ENCODE results near the gene SPSB1.

Gene SPSB1

DNA sequence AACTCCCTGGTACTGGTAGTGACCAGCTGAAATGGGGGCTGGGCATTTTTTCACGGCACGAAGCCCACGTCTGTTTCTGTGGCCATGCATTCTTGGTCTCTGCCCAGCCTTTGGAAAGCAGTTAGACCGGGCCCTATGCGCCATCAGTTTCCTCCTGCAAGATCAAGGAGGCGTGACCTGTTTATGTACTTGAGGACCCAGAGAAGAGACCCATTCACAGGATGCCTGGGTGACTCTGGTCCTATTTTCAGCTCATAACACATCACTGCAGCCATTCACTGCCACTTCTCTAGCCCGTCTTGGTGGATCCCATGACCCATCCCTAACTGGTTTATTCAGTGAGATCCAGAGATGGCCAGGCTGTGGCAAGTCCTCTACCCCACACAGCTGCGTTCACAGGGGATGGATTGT, 70.4 kb downstream of the SPSB1 start:
- TF ChIP-seq, protein P1, sequence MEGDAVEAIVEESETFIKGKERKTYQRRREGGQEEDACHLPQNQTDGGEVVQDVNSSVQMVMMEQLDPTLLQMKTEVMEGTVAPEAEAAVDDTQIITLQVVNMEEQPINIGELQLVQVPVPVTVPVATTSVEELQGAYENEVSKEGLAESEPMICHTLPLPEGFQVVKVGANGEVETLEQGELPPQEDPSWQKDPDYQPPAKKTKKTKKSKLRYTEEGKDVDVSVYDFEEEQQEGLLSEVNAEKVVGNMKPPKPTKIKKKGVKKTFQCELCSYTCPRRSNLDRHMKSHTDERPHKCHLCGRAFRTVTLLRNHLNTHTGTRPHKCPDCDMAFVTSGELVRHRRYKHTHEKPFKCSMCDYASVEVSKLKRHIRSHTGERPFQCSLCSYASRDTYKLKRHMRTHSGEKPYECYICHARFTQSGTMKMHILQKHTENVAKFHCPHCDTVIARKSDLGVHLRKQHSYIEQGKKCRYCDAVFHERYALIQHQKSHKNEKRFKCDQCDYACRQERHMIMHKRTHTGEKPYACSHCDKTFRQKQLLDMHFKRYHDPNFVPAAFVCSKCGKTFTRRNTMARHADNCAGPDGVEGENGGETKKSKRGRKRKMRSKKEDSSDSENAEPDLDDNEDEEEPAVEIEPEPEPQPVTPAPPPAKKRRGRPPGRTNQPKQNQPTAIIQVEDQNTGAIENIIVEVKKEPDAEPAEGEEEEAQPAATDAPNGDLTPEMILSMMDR (IDR thresholded peaks at IDR 0.05) = no peak

DNA sequence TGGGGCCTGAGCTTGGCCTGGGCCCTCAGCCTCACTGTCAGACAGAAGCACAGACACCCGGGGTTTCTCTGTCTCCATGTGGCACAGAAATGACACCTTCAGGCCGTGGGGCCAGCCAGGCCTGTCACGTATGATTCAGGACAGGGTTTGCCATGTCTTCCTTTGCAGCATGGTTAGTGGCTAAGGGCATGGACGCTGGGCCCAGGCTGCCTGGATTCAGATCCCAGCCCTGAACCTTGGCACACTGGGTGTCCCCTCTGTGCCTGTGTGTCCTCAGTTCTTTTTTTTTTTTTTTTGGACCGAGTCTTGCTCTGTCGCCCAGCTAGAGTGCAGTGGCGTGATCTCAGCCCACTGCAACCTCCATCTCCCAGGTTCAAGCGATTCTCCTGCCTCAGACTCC, 73.6 kb downstream of the SPSB1 start:
- TF ChIP-seq, protein P1 (IDR thresholded peaks at IDR 0.05) = no peak

DNA sequence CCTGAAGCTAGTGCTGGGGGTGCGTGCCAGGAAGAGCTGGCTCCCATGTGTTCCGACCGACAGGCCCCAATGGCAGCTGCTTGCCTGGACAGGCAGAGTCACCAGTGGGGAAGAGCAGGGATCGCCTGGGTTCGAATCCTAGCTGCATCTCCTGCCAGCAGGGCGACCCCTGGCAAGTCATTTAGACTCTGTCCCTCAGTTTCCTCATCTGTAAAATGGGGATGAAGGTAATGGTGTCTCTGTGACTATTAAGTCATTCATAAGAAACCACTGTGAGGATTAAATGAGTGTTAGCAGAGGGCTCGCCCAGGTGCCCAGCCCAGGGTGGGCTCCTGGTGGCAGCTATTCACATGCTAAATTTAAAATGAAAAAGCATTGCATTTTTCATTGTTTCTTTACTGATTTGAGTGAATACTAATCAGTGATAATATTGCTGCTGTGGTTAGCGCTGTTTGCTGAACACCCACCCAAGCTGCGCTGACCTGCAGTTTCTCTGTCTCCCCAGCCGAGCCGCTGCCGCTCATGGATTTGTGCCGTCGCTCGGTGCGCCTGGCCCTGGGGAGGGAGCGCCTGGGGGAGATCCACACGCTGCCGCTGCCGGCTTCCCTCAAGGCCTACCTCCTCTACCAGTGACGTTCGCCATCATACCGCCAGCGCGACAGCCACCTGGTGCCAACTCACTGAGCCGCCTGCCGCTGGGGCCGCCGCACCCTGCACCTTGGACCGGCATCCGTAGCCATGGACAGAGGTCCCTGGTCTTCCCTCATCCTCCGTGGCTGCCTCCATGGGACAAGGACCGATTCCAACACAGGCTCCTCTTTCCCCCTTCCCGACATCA, 74.5 kb downstream of the SPSB1 start:
- TF ChIP-seq, protein P1 (IDR thresholded peaks at IDR 0.05) = no peak

DNA sequence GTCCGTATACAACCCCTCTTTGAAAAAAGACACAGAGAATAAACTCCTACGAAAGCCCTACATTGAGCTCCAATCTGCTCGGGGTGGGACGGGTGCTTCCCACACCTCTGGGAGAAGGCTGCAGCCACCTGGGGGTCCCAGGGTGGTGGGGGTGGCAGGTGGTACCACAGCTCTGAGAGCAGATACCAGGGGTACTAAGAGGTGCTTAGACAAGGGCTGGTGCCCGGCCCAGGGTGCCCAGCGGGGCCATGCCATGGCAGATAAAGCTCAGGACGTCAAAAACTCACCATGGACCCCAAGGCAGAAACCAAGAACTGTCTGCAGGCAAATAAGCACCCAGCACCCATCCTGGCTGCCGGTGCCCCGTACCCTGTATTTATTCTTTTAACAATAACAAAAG, 75.1 kb downstream of the SPSB1 start:
- TF ChIP-seq, protein P1 (IDR thresholded peaks at IDR 0.05) = no peak

DNA sequence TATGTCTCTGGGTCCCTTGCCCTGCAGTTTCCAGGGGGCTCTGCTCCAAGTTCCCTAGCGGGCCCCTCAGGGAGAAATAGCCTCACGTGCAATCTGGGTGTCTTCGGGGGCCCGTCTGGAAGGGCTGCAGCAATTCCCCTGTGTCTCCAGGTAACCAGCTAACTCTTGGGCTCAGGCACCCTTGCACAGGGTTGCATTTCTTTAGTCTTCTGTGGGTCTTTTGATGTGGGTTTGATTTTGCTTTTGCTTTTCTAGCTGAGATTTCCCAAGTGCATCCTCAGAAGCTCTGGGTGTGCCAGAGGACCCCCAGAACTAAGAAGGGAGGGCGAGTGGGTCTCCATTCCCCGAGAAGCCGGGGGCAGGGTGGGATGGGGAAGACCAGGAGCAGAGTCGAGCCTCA, 75.7 kb downstream of the SPSB1 start:
- TF ChIP-seq, protein P1 (IDR thresholded peaks at IDR 0.05) = no peak

DNA sequence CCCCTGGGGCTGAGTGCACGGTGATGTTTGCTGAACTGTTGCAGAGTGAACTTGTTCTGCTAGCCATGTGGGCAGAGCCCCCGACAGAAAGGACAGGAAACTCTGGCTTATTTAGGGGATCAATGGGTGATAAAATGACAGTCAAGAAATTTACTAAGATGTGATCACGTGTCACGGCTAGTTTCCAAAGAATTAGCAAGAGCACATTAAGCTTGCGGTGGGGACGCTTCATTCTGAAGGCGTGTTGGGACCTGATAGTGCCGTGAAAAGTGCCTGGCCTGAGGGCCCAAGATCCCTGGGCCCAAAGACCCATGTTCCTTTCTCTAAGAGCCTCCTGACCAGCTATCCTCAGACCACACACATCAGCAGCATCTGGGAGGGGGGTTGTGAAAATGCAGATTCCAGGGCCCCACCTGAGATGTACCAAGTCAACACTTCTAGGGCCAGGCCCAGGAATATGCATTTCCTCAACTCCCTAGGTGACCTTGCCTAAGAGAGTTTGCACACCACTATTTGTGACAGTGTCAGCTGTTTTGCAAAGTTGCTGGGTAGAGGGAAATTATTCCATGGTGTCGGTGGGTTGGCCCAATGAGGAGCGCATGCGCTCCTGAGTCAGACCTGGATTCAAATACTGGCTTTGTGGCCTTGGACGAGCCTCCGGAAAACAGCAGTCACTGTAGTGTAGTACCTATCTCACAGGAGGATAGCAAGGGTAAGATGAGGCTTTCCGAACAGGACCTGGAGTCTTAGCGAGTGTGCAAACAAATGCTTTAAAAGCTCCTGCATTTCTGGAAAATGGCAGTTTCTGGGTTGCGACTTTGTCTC, 77.5 kb downstream of the SPSB1 start:
- TF ChIP-seq, protein P1 (IDR thresholded peaks at IDR 0.05) = no peak

DNA sequence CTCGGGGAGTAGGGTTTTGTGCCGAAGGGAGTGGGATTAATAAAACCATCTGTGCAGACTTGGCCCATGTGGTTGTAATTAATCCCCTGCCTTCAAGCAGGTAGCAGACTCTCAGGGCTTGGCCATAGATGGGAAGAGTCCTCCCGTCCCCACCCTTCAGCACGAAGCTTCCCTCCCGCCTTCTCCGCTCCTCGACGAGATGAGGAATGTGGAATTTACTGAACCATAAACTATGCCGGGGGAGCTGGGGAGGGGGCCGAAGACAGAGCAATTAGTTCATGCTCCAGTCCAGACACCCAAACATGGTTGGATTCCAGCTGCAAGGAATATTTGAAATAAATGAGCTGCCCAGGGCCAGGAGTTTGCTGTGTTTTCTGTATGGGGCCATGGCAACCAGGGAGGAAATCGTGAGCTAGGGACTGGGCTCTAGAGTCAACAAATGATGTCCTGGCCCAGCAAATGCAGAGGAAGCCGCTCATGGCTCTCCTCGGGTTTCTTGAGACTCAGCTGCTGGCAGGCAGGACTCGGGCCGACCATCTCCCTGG, 78.8 kb downstream of the SPSB1 start:
- TF ChIP-seq, protein P1 (IDR thresholded peaks at IDR 0.05) = no peak
